HFF-Myc (cell line): ENCODE data around the gene NADK2.

ENCODE experiments used
- DNase-seq: peaks from one replicate; pipeline ENCODE4 v3.0.0-alpha.2; 2011; ENCODE audit warnings: low read depth; ENCODE audit errors: extremely low read depth
- H3K4me3 ChIP-seq: replicated peaks from 2 replicates; pipeline ENCODE4 v1.5.1; 2011; ENCODE audit warnings: low read depth, mild to moderate bottlenecking, control low read depth, low read length
- TF ChIP-seq, protein P1 (sequence below): IDR thresholded peaks from 2 replicates; pipeline ENCODE4 v1.5.1; 2012; ENCODE audit warnings: mild to moderate bottlenecking, low read depth, low read length, control low read depth; ENCODE audit errors: missing control alignments

The NADK2 gene

GRCh38 chr5:36170832-36171424 lies 70.8 kb downstream of the NADK2 start:
- TF ChIP-seq, protein P1, sequence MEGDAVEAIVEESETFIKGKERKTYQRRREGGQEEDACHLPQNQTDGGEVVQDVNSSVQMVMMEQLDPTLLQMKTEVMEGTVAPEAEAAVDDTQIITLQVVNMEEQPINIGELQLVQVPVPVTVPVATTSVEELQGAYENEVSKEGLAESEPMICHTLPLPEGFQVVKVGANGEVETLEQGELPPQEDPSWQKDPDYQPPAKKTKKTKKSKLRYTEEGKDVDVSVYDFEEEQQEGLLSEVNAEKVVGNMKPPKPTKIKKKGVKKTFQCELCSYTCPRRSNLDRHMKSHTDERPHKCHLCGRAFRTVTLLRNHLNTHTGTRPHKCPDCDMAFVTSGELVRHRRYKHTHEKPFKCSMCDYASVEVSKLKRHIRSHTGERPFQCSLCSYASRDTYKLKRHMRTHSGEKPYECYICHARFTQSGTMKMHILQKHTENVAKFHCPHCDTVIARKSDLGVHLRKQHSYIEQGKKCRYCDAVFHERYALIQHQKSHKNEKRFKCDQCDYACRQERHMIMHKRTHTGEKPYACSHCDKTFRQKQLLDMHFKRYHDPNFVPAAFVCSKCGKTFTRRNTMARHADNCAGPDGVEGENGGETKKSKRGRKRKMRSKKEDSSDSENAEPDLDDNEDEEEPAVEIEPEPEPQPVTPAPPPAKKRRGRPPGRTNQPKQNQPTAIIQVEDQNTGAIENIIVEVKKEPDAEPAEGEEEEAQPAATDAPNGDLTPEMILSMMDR: no peak
- no peak overlapping the region for H3K4me3 ChIP-seq
- no peak for DNase-seq

DNA sequence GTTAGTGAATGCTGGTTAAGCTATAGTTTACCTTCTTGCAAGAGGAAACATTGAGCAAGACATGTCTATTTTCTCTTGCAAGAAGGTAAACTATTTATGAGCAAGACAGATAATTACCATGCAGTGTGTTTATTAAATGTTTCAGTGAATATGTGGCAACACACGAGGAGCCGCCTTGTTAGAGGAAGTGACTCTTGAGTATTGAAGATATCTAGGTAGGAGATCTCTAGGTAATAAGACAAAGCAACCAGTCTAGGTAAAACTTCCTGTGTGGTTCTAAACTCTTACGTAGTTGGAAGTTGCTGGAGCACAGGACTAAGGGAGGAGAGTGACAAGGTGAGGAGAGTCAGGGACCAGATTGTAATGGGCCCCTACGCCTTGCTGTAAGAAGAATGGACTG lies 73.0 kb downstream of the NADK2 start:
- no peak for DNase-seq
- TF ChIP-seq, protein P1: no peak
- H3K4me3 ChIP-seq: no peak overlapping the region

GRCh38 chr5:36164461-36164860 lies 77.3 kb downstream of the NADK2 start:
- no peak for DNase-seq
- no peak overlapping the region for H3K4me3 ChIP-seq
- TF ChIP-seq, protein P1: no peak

DNA sequence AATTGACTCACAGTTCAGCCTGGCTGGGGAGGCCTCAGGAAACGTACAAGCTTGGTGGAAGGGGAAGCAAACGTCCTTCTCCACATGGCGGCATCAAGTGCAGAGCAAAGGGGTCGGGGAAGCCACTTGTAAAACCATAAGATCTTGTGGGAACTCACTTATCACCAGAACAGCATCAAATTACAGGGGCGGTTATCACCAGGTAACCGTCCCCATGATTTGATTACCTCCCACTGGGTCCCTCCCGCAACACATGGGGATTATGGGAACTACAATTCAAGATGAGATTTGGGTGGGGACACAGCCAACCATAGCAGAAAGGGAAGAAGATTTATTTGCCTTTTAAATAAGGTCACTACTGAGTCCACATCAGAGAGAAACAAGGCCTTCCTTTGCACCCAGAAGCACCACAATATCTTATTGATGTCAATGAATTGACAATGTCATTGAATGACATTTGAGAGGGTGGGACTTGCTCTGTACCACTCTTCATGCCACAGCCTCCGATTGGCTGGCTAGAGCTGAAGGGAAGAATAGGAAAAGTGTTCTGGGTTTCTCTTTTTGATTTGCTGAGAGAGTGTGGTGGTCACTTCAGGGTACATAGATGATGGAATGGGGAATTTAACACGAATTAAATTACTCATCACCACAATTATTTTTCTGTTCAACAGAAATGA lies 78.8 kb downstream of the NADK2 start:
- no peak for DNase-seq
- TF ChIP-seq, protein P1: no peak
- H3K4me3 ChIP-seq: no peak overlapping the region

DNA sequence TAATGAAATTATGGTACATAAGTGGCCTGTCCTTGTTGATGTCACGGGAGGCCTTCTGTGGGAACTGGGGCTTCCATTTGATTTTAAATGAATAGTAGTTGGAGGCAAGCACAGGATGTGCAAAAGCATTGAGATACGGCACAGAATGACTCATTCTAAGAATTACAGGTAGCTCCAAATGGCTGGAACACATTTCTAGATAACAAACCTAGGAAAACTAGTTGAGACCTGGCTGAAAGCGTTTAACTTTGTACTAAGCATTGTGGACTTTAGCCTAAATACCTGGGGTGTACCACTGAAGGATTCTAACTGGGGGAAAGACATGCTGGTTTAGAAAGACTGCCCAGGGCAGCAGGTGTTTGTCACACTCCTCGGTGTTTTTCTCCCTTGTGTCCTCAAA lies 80.4 kb downstream of the NADK2 start:
- TF ChIP-seq, protein P1: no peak
- H3K4me3 ChIP-seq: no peak overlapping the region
- no peak for DNase-seq

DNA sequence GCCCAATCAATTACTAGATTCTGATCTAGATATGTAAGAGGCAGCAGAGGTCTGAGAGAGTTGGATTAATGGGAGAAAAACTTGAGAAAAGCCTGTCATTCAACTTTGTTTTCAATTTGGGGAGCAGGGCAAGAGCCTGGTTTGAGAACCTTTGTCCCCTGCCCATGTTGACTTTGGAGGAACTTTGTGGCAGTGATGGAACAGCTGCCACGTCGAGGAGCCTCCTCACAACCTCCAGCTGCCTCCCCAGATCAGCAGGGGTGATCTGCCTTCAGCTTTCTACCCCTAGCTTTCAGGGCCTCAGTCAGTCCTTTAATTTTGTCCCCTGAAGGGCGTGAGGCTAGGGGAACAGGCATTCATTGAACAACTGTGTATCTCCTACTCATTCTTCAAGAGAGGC lies 81.1 kb downstream of the NADK2 start:
- no peak overlapping the region for H3K4me3 ChIP-seq
- TF ChIP-seq, protein P1: no peak
- no peak for DNase-seq
